GM12865 (cell line): ENCODE measurements around the gene CRYGC.
A peak's percentile ranks its signal among the peaks of the same experiment; 100 is the strongest.

Experiments
- DNase-seq: peaks from one replicate; pipeline ENCODE4 v3.0.0; 2010; ENCODE audit warnings: low read depth
- H3K4me3 ChIP-seq: 2 replicates; pipeline ENCODE4 v1.5.1; 2011; ENCODE audit warnings: mild to moderate bottlenecking, low read depth, low read length, control low read depth
- TF ChIP-seq, protein P1 (sequence below): IDR thresholded peaks from 2 replicates; pipeline ENCODE4 v1.5.1; 2011; ENCODE audit warnings: low read length, control low read depth, low read depth, inconsistent platforms; ENCODE audit not compliant: insufficient read depth; ENCODE audit errors: missing control alignments

Gene CRYGC, protein sequence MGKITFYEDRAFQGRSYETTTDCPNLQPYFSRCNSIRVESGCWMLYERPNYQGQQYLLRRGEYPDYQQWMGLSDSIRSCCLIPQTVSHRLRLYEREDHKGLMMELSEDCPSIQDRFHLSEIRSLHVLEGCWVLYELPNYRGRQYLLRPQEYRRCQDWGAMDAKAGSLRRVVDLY

DNA sequence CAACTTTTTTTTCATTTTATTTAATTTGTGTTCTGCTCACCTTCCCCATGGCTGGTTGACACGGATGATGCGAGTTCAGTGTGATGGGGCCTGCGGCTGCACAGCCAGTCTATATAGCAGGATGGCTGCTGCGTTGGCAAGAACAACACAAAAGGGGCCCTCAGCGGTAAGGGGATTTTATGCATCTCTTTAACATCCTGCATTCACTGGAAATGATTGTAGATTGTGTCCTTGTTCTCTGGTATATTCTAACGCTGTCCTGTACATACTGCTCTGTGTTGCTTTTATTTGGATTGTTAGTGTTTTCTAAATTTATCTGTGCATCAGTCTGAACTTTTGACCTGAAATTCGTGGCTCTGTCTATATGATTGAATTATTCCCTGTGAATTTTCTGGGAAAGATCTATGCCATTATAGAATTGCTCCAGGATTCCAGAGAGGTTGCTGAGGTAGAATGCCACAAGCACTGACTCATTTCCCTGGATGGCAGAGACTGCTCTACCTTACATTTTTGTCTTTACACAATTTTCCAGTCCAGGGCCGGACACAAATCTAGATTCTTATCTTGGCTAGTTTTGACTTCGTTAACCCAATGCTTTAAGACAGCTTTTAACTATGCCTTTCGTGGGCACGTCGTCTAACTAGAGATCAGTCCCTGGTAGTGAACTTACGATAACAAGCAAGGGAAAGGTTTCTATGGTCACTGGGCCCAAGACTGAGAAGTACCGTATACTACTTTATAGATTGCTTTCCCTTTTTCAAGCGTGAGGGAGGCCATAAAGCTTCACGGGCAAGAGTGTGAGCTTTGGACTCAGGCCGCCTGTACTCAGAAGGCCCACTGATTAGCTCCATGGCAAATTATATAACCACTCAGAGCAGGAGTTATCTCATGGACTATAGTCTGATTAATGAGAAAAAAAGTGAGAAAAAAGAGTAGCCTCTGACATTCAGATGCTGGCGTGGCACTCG lies at the start of gene CRYGC:
Gene CRYGC, minus strand, starts transcription at position 85 of the 968 bp plus-strand sequence. Its CDS starts 36 bp downstream, at position 49.
- DNase-seq, result no peak
- H3K4me3 ChIP-seq, result no peak within 1 kb of the TSS
- TF ChIP-seq, protein P1, sequence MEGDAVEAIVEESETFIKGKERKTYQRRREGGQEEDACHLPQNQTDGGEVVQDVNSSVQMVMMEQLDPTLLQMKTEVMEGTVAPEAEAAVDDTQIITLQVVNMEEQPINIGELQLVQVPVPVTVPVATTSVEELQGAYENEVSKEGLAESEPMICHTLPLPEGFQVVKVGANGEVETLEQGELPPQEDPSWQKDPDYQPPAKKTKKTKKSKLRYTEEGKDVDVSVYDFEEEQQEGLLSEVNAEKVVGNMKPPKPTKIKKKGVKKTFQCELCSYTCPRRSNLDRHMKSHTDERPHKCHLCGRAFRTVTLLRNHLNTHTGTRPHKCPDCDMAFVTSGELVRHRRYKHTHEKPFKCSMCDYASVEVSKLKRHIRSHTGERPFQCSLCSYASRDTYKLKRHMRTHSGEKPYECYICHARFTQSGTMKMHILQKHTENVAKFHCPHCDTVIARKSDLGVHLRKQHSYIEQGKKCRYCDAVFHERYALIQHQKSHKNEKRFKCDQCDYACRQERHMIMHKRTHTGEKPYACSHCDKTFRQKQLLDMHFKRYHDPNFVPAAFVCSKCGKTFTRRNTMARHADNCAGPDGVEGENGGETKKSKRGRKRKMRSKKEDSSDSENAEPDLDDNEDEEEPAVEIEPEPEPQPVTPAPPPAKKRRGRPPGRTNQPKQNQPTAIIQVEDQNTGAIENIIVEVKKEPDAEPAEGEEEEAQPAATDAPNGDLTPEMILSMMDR, result no peak

GRCh38 chr2:208179028-208179609 lies 49.5 kb upstream of the CRYGC start:
- TF ChIP-seq, protein P1, result no peak
- H3K4me3 ChIP-seq, result no peak overlapping the region
- no peak for DNase-seq

GRCh38 chr2:208175840-208176153 lies 46.2 kb upstream of the CRYGC start:
- TF ChIP-seq, protein P1, result no peak
- H3K4me3 ChIP-seq, result no peak overlapping the region
- DNase-seq, result no peak

DNA sequence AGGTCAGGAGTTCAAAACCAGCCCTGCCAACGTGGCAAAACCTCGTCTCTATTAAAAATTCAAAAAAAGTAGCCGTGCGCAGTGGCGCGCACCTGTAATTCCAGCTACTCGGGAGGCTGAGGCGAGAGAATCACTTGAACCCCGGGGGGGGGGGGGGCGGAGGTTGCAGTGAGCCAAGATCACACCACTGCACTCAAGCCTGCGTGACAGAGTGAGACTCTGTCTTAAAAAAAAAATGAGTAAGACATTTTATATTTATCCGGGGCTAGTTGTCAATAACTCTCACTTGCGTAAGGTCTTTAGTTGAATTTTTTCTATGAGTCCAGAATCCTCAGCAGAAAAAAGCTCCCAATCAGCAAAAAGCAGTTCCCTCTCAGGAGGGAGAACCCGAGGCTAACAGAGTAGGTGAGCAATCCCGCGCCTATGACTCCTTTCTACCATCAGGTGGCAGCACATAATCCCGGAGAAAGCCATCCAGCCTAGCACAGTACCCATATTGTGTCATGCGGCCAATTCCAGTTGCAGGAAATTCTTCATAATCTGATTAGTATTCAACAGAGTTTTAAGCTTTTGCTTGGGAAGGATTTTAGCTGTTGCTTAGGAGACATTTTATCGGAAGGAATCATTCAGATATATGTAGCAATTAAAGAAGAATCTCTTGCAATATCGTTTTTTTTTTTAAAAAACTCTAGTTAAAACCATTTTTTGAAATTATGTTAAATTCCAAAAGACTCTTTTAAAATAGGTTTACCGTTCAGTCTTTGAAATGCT lies 45.6 kb upstream of the CRYGC start:
- no peak overlapping the region for H3K4me3 ChIP-seq
- TF ChIP-seq, protein P1, result peak; percentile 91

GRCh38 chr2:208174144-208174543 lies 44.5 kb upstream of the CRYGC start:
- TF ChIP-seq, protein P1, result no peak
- no peak for DNase-seq

More for the DNA sequence above, 45.6 kb upstream of the CRYGC start:
- DNase-seq, result peak; percentile 64

DNA sequence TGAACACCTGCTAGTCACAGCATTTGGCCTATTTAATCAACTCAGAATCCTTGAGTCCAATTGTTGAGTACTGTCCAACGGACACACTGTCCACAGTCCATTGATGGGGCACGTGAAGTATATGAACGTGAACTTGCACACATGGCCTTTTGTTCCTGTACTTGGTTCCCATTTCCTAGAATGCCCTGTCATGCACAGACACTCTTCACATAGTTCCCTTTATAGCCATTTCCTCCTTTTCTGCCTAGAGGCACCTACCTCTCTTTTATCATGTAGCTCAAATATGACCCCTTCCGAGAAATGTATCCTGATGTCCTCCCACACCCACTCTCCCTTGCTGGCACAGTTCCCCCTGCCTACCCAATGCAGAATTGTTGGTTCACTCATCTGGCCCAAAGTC lies 42.5 kb upstream of the CRYGC start:
- no peak for DNase-seq
- no peak overlapping the region for H3K4me3 ChIP-seq
- TF ChIP-seq, protein P1, result no peak

More at GRCh38 chr2:208174144-208174543, 44.5 kb upstream of the CRYGC start:
- H3K4me3 ChIP-seq, result no peak overlapping the region
